Erythroblast (primary cell): ENCODE results near the gene TSHZ2.

Experiments used
- GATA1 ChIP-seq: IDR thresholded peaks from 2 replicates; pipeline ENCODE4 v1.6.1; 2011; ENCODE audit warnings: low read depth, mild to moderate bottlenecking, control low read depth, low read length, moderate library complexity
- POLR2A ChIP-seq: IDR thresholded peaks from 2 replicates; pipeline ENCODE4 v1.6.1; 2011; ENCODE audit warnings: mild to moderate bottlenecking, low read length

DNA sequence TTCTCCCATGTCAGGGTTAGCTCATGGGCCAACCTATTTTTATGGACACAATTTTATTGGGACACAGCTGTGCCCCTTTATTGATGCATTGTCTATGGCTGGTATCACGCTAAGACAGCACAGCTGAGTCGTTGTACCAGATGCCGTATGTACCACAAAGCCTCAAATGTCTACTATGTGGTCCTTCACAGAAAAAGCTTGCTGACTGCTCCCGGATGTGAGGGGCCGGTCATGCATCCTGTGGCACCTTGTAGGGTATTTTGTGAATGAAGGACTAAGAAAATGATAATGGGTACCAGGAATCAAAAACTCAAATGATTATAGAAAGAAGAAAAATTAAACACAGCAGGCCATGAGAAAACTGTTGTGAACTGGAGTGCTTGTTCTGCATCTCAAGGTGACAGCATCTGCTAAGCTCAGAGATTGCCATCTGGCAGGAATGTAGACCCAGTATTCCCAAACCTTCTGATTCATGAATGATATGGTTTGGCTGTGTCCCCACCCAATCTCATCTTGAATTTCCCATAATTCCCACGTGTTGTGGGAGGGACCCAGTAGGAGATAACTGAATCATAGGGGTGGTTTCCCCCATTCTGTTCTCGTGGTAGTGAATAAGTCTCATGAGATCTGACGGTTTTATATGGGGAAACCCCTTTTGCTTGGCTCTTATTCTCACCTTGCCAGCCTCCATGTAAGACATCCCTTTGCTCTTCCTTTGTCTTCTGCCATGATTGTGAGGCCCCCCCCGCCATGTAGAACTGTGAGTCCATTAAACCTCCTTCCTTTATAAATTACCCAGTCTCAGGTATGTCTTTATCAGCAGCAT lies 248.5 kb downstream of the TSHZ2 start:
- TF ChIP-seq POLR2A = no peak
- no peak for TF ChIP-seq GATA1
